ENCODE data around the gene SCAP.
A peak's percentile ranks its signal among the peaks of the same experiment; 100 is the strongest.
"Not testable (repeated sequence)": the region's sequence is repeated elsewhere in the genome, so short reads cannot be mapped to it uniquely, and the experiment has no call there.

Gene SCAP

GRCh38 chr3:47399531-47400270 lies 76.0 kb downstream of the SCAP start:
- FAIRE-seq (no peak), DNase-seq (ENCODE audit: low spot score) (no peak)

GRCh38 chr3:47399016-47399415 lies 76.7 kb downstream of the SCAP start:
- no peak for DNase-seq (ENCODE audit: low spot score)
- no peak for FAIRE-seq

DNA sequence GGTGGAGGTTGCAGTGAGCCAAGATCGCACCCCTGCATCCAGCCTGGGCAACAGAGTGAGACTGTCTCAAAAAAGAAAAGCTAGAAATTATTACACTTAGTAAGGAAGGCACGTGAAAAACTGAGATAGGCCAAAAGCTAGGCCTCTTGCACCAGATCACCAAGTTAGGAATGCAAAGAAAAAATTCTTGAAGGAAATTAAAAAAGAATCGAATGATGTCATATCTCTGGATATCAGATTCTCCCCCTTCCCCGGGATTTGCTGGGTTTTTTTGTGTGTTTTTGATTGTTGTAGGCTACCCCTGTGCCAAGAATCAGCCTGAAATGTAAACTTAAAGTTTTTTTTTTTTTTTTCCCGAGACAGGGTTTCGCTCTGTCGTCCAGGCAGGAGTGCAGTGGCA lies 77.5 kb downstream of the SCAP start:
- DNase-seq (ENCODE audit: low spot score) = no peak
- FAIRE-seq = no peak

GRCh38 chr3:47394881-47395280 lies 80.9 kb downstream of the SCAP start:
- no peak for FAIRE-seq
- DNase-seq (ENCODE audit: low spot score) = no peak

- FAIRE-seq (no peak), DNase-seq (ENCODE audit: low spot score) (no peak)
These were observed 81.4 kb downstream of the SCAP start for GRCh38 chr3:47394140-47394870.

DNA sequence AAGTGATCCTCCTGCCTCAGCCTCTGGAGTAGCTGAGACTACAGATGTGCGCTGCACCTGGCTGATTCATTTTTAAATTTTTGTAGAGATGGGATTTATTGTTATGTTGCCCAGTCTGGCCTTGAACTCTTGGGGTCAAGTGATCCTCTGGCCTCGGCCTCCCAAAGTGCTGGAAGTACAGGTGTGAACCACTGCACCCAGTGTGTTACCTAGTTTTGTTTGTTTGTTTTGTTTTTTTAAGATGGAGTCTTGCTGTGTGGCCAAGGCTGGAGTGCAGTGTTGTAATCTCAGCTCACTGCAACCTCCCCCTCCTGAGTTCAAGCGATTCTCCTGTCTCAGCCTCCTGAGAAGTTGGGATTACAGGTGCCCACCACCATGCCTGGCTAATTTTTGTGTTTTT lies 82.8 kb downstream of the SCAP start:
- FAIRE-seq = no peak

DNA sequence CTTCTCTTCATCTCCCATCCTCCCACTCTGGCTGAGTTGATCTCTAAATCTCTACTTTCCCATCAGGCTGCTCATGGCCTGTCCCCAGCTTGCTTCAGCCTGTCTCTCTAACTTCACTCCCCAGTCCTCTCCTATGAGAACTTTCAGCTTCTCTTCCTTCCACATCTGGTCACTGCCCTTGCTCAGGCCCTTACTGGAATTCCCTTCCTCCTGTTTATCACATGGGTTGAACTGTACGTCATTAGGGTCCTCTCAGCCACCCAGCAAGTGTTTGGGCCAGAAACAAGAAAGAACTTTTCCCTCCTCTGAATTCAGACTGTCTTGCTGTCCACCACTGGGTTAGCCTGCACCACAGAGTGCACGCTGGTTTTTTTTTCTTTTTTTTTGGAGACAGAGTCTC lies 89.9 kb downstream of the SCAP start:
- DNase-seq (ENCODE audit: low spot score) = no peak
- no peak for FAIRE-seq

More for the DNA sequence above, 82.8 kb downstream of the SCAP start:
- DNase-seq (ENCODE audit: low spot score) = no peak

- no peak for FAIRE-seq
- no peak for DNase-seq (ENCODE audit: low spot score)
These were observed 90.7 kb downstream of the SCAP start for GRCh38 chr3:47385007-47385406.

GRCh38 chr3:47384425-47384824 lies 91.3 kb downstream of the SCAP start:
- no peak for DNase-seq (ENCODE audit: low spot score)
- no peak for FAIRE-seq

GRCh38 chr3:47381317-47382157 lies 94.2 kb downstream of the SCAP start:
- DNase-seq (ENCODE audit: low spot score) (peak; percentile 92), FAIRE-seq (peak; percentile 79)

DNA sequence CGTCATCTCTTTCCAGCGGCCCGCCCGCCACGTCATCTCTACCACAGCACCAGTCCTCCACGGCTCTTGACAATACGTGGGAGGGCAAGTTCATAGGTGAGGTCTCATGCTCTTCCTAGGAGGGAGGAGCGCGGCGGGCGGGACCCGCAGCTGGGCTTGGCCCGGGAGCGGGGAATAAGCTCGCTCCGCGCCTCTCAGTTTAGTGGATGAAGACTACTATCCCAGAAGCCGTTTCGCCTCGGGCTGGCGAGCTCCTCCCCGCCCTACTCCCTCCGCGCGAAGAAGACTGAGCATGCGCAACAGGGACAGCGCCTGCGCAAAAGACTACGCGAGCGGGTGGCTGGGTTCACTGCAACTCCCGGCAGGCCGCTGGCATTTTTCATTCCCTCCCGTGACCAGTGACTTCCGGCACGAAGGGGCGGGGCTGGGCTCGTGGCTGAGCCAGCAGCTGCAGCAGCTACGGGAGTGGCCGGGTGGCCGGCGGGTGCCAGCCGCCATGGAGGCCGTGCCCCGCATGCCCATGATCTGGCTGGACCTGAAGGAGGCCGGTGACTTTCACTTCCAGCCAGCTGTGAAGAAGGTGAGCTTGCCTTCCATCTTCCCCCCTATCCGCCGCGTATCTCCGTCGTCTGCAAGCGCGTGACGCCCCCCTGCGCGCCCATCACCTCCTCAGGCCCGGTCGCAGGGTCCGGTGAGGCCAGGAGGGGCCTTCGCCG lies 95.0 kb downstream of the SCAP start, which contains the start of gene PTPN23:
TSS of gene PTPN23 (plus strand) at position 421 of the 716 bp plus-strand sequence. CDS start at position 497, 76 bp downstream.
- DNase-seq (ENCODE audit: low spot score) (peak; percentile 99), FAIRE-seq (peak; percentile 70)

- no peak for DNase-seq (ENCODE audit: low spot score)
- FAIRE-seq = no peak
These were observed 95.6 kb downstream of the SCAP start for GRCh38 chr3:47380026-47380600.

- no peak for FAIRE-seq
- no peak for DNase-seq (ENCODE audit: low spot score)
These were observed 96.3 kb downstream of the SCAP start for GRCh38 chr3:47379411-47379899.

GRCh38 chr3:47378869-47379268 lies 96.9 kb downstream of the SCAP start:
- FAIRE-seq (no peak), DNase-seq (ENCODE audit: low spot score) (no peak)

DNA sequence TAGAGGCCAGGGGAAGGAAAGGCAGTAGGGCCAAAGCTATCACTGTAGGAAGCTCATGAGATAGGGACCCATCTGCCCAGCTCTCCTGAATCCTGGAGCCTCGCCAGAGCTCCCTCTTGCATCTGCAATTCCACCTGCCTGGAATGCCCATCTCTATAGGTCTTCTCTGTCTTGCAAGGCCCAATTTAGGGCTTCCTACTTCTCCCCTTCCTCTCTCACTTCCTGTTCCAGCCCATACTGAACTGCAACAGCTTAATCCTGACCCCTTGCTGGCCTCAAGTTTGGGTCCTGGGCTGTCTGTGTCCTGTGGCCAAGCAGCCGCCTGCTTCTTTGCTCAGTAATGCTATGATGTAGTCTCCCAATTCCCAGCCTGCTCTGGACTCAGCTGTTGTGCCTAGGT lies 98.6 kb downstream of the SCAP start:
- no peak for FAIRE-seq
- no peak for DNase-seq (ENCODE audit: low spot score)

DNA sequence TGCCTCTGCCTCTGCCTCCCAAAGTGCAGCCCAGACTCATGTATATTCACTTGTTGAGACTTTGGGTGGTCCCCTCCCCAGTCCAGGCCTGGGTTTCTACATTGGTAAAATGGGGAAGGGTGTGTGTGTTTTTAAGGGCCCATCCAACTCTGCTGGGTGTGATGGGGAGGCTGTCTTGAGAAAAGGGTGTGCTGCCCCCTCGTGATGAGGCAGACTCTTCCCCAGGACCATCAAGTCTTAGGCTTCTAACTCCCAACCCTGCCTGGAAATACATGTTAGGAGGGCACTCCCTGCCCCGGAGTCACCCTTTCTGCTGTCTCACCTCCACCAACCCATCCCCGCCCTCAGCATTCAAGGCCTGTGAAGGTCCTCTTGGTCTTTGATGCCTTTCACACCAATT lies 99.3 kb downstream of the SCAP start:
- FAIRE-seq (no peak), DNase-seq (ENCODE audit: low spot score) (no peak)

- FAIRE-seq (no peak), DNase-seq (ENCODE audit: low spot score) (no peak)
These were observed 101.2 kb downstream of the SCAP start for GRCh38 chr3:47374587-47374986.

DNA sequence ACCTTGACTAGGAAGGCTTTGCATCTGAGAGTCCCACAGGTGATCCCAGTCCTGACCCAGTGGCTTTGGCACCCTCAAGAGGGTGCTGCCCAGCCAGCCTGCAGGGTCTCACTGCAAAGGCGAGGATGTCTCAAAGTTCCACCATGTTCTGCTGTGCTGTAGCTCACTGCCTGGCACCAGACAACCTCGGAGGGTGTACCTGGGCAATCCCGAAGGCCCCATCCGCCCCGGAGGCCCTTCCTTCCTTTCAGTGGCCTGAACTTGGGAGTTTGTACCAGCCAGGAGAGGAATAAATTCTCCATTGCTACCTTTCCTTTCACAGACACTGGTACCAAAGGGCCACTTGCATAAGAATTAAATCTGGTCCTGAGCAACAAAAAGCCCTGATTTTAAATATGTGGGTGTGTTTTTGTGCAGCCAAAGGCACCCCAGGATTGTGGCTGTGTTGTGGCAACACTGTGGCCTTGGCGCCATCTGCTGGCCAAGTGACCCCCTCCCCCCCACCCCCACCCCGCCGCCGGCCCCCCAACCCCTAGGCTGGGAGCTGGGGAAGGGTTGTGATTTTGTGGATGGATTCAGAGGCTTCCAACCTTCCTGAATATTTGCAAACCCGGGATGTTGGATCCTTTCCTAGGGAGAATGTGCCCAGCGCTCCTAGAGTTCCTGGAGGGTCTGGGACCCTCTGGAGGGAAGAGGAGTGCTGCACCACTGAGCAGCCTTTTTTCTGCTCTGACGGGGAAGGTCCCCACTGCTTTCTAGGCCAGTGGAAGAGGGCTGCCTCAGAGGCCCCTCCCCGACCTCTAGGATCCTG lies 104.6 kb downstream of the SCAP start:
- DNase-seq (ENCODE audit: low spot score) (peak; percentile 52), FAIRE-seq (no peak)

GRCh38 chr3:47370020-47370419 lies 105.7 kb downstream of the SCAP start:
- FAIRE-seq; DNase-seq (ENCODE audit: low spot score): not testable (repeated sequence)

DNA sequence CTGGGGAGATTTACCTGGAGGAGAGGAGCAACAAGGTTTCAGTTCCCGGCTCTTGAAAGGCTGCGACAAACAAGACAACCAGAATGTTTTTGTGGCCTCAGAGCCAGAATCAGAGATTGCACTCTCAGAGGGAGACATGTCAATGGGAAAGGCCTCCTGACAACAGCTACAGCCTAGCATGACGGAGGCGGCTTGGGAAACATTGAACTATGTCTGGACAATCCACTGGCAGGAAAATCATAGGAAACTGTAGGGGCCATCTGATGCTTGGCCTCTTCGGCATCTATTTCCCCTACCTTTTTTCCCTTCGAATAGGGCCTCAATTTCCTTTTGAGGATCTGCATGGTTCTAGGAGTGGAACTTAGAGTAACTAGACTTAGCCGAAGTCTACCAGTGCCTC lies 108.1 kb downstream of the SCAP start:
- FAIRE-seq (no peak), DNase-seq (ENCODE audit: low spot score) (no peak)
